ENCODE results near the gene HELZ. TPM values are rescaled to one million over a fixed set of nuclear protein-coding genes. Genes with fewer than 3 reads are reported as not detected.

Gene HELZ
- total RNA-seq, 4 donors from 2014 or later = 63.5 to 123 (median 87.6) TPM

DNA sequence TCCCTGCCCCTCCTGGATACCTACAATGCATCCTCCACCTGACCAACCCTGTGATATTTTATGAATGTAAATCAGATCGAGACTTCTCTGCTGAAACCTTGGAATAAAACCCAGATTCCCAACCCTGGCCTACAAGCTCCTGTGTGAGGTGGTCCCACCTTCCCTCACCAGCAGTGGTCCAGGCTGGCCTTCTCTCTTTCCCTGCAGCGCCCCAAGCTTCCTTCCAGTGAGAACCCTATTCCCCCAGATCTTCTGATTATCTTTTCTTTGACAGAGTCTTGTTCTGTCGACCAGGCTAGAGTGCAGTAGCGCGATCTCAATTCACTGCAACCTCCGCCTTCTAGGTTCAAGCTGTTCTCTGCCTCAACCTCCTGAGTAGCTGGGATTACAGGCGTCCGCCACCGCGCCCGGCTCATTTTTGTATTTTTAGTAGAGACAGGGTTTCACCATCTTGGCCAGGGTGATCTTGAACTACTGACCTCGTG is 2.5 kb upstream of the HELZ start:
- ATAC-seq (ENCODE audit: low FRiP score) (no peak), DNase-seq (ENCODE audit: low spot score) (no peak)
- no peak for TF ChIP-seq CTCF (IDR thresholded peaks at IDR 0.05)

GRCh38 chr17:67246653-67247415 is 1.8 kb upstream of the HELZ start:
- peak; percentile 35 for DNase-seq (ENCODE audit: low spot score)

GRCh38 chr17:67246403-67246652 is 1.3 kb upstream of the HELZ start:
- DNase-seq (ENCODE audit: low spot score) (no peak), ATAC-seq (ENCODE audit: low FRiP score) (no peak)

More at GRCh38 chr17:67246653-67247415, 1.8 kb upstream of the HELZ start:
- no peak for TF ChIP-seq CTCF (IDR thresholded peaks at IDR 0.05)
- peak; percentile 86 for ATAC-seq (ENCODE audit: low FRiP score)

GRCh38 chr17:67245694-67246402 is 852 bp upstream of the HELZ start:
- peak; percentile 39 for ATAC-seq (ENCODE audit: low FRiP score)
- no peak for DNase-seq (ENCODE audit: low spot score)
- TF ChIP-seq CTCF (IDR thresholded peaks at IDR 0.05) = no peak

More at GRCh38 chr17:67246403-67246652, 1.3 kb upstream of the HELZ start:
- TF ChIP-seq CTCF (IDR thresholded peaks at IDR 0.05) = no peak

GRCh38 chr17:67244431-67245072 is 444 bp downstream of the HELZ start:
- TF ChIP-seq CTCF (IDR thresholded peaks at IDR 0.05) = no peak
- DNase-seq (ENCODE audit: low spot score) (no peak), ATAC-seq (ENCODE audit: low FRiP score) (peak; percentile 29)

DNA sequence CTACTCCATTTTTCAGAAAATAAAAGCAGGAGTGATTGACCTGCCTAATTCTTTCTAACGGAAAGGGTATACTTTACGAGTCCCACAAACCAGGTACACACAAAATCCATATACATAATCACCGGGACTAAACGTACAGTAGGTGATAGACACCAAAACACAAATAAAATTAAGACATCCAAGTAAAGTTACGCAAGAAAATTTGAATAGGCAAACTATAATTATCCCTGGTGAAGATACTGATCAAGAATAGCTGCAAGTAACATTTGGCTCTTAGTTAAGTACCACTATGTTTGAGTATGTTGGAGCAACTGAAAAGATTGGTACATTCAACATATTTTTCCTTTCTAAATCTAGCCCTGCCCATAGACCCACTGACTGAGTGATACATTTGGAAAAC is 1.7 kb downstream of the HELZ start:
- ATAC-seq (ENCODE audit: low FRiP score) = no peak
- TF ChIP-seq CTCF (IDR thresholded peaks at IDR 0.05) = no peak
- no peak for DNase-seq (ENCODE audit: low spot score)
